Stimulated activated CD4-positive, alpha-beta T cell treated with anti-CD3 and anti-CD28 coated beads, TNF-alpha, amount 100 ng/mL, for 1 hour (primary cell): Measurements from ENCODE around the gene LAPTM4A.
"Not testable (repeated sequence)": the region's sequence is repeated elsewhere in the genome, so short reads cannot be mapped to it uniquely, and the experiment has no call there.

ENCODE experiments used
- DNase-seq, 3 donors: peaks; one replicate each; pipeline ENCODE4 v3.0.0-alpha.2; 2020; ENCODE audit warnings: low read depth in 3 of 3, low spot score in 1 of 3

The LAPTM4A gene

DNA sequence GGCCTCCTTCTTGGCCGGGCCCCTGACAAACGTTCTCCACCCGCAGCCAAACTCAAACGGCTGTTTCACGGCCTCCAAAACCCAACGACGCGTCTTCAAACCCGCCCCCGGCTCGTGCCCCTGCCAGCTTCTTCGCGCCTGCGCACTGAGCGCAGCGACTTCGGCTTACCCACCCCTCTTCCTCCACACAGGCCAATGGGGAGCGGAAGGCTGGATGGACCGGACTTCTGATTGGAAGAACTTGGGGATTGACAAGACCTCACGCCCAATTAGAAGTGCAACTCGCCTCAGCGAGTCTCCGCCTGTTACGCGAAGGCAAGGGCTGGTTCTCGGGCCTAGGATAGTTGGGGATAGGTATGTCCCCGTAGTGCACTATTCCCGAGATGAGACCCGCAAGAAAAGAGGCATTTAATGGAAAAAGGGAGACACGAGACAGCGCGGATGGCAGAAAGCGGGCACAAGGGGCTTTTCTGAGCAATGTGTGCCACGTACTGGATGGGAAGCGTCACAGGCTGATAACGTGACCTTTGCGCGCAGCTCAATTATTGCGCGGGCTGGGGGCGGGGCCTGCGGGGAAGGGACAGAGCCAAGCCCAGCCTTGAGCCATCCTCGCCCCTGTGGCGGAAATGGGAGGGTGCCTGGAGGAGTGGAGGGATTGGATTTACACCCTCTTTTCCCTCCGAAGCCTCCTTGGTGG, at the start of gene LAPTM4A:
Gene LAPTM4A, minus strand, starts transcription at position 97 of the 697 bp plus-strand sequence. CDS start 108 bp downstream, outside the sequence.
- peak; percentile 88 to 95 (median 95) for DNase-seq

GRCh38 chr2:20100711-20101110, 49.3 kb upstream of the LAPTM4A start:
- DNase-seq: no peak

DNA sequence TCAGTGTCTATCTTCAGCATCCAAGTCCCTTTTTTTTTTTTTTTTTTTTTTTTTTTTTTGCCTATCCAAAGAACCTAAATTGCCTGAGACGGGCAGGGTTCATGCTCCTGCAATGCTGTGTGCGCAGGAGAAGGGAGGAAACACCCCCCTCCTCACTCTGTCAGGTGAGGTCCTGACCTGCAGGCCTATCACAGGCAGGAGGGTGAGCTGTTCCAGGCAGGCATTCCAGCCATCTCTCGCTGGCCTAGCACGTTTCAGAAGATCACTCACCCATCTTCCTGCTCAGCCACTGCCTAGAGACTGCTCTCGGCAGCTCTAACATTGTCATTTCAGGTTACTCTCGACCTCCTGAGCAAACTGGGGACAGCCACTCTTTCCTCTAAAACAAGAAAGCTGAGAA, 48.4 kb upstream of the LAPTM4A start:
- DNase-seq: no peak

GRCh38 chr2:20097889-20098714, 46.7 kb upstream of the LAPTM4A start:
- DNase-seq: peak; percentile 34 to 73 (median 37)

DNA sequence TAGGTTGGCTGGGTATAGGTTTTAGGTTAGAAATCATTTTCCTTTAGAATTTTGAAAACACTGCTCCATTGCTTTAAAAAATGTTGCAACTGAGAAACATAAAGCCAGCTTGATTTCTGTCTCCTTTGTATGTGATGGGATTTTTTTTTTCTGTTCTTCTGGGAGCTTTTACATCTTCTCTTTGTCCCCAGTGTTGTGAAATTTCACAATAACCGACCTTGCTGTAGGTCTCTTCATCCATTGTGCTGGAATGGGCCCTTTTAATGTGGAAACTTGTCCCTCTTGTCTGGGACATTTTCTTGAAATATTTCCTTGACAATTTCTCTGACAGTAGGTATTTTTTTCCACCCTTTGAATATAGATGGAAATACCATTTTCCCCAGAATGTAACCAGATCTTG, 44.0 kb upstream of the LAPTM4A start:
- no peak for DNase-seq

DNA sequence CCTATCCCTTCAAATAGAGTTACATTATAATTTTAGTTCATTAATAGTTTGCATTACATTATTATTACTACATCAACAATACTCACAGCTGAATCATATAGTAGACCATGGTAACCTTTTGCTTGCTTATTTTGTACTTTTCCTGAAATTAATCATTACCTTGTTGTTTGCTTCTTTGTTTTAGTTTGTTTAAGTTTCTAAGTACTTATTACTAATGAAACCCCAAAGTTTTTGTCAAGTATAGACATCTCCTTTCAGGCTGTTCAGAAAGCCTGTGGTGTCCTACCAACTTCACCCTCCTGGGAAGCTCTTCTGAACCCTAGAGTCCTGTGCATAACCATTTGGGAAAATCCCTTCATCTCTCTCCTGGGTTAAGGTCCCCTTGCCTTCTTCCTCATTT, 43.5 kb upstream of the LAPTM4A start:
- no peak for DNase-seq

DNA sequence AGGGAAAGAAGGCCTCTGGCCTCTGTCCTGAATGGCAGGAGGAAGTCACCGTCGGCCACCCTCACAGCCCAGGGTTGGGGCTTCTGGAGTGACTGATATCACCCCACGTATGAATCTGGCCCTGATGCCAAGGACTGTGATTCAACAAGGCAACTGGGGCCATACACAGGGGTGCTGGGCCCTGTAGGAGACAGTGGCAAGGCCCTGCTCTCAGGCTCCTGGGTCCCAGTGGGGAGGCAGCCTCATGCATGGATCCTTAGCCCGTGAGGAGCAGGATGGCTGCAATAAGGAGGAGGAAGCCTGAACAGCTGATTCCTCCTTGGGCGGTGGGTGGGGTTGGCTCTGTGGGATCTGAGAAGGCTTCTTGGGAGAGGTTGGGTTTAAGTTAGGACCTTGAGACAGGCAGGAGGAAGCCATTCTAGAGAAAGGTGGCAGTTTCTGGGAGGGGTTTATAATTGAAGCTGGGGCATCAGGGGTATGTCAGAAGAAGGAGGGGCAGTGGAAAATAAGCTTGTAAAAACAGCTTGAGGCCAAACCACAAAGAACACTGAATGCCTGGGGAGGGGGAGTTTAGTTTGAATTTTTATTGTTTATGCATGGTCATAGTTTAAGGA, 42.8 kb upstream of the LAPTM4A start:
- no peak for DNase-seq

DNA sequence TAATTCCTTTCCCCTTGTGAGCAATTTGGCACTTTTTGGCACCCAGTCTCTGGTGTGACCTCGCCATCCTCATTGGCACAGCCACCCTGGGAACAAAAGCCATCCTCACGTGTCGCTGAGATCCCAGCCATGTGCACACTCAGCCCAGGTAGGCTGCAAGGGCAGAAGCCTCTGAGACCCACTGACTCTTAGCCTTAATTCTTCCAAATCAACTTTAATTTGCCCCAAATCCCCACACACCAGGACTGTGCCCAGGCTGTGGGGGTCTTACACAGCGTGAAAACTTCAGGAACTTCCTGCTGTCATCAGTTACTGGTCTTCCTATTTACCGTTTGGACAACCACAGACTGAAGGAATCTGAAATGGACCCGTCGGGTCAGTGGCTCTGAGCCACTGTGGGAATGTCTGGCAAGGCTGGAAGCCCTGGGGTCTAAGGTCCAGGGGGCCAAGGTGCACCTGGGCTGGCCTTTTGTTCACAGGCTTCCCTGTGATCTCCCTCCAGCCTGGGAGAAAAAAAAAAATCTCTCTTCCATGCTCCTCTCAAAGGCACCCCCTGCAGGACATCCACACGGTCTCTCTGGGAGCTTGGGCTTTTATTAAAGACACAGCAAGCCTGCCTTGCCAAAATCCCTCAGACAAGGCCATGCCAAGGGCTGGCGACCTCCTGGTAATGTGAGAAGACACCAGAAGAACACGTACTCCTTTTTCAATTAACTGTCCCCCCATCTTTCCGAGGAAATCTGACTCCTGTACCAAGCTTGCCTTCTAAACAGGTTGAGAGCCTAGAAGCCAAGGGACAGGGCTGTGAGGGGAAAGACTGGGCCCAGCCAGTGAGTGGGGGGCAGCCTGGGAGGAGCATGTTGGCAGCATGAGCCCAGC, 42.1 kb upstream of the LAPTM4A start:
- DNase-seq: no peak

- no peak for DNase-seq
These were observed 41.4 kb upstream of the LAPTM4A start for GRCh38 chr2:20092901-20093235.

- no peak for DNase-seq
These were observed 40.9 kb upstream of the LAPTM4A start for GRCh38 chr2:20092226-20092900.

DNA sequence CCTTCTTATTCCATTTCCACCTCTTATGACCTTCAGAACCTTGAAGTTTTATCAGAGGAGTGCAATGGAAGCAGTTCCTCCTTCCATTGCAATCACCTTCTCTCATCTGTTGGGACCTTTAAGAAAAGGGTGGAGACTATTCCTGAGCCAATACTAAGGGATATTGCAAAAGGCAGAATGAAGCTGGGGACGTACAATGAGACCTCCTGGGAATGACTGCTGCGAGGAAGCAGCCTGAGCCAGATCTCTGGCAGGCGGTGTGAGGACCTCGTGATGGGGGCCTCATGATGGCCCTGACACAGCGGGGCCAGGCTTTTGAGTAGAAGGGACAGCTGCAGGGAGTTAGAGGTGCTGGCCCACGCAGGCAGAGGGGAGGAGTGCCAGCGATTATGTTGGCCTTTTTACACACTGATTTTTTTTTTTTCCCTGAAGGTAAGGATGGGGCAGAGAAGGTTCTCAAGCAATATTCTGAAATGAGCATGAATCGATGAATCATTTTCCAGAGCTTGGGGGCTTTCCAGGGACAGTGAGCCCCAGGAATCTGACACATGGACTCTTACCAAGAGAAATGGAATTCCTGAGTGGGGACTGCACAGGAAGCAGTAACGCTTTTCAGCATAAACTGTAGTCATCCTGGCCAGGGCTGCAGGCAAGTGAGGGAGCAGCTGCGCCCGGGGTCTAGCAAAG, 40.0 kb upstream of the LAPTM4A start:
- no peak for DNase-seq

GRCh38 chr2:20089715-20090464, 38.5 kb upstream of the LAPTM4A start:
- DNase-seq: no peak

DNA sequence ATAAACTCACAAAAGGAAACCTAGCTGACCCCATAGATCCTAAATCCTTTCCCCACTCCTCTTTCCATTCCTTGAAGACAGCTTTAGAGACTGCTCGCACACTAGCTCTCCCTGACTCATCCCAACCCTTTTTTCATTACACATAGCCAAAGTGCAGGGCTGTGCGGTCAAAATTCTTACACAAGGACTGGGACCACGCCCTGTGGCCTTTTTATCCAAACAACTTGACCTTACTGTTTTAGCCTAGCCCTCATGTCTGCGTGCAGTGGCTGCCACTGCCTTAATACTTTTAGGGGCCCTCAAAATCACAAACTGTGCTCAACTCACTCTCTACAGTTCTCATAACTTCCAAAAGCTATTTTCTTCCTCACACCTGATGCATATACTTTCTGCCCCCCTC, 34.5 kb upstream of the LAPTM4A start:
- not testable (repeated sequence) for DNase-seq

- DNase-seq: not testable (repeated sequence)
These were observed 31.4 kb upstream of the LAPTM4A start for GRCh38 chr2:20082812-20083211.

DNA sequence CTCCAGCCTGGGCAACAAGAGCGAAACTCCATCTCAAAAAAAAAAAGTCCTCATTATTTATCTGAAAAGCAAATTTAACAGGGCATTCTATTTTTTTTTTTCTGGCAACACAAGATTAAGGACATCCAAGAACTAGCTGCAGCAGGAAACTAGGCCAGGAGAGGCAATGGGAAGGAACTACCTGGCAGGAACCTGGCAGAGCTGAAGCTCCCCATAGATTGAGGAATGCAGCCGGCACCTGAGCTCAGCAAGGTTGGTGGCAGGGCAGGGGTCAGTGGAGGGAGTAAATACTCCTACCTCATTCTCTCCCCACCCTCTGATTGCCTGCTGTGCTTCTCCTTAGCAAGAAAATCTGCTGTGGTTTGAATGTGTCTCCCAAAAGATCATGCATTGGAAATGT, 30.4 kb upstream of the LAPTM4A start:
- no peak for DNase-seq

DNA sequence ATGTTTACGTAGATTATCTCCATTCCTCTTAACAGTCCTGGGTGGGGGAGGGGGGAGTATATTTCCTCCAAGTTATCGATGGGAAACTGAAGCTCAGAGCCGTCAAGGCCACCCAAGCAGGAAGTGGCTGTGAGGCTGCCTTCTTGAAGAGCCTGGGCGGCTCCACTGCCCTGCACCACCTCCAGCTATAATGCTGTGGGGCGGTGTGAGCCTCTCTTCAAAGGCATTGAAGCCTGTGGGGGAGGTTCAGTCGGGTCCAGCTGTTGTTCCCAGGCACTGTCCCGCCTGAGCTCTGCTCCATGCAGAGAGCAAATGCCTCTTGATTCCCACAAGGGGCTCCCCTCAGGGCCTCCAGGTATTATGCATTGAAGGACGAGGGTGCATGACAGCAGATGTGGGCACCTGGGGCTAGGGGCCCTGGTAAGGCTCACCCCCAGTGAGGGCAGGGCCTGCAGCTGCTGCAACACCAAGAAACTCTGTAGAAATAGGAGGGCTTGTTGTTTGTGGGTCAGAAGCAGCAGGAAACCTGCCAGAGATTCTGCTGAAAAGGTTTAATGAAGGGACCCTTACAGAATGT, 29.5 kb upstream of the LAPTM4A start:
- DNase-seq: no peak

GRCh38 chr2:20080428-20080827, 29.0 kb upstream of the LAPTM4A start:
- no peak for DNase-seq

- DNase-seq: no peak
These were observed 28.2 kb upstream of the LAPTM4A start for GRCh38 chr2:20079546-20080115.
